ENCODE measurements around the gene VAMP1. TPM values are rescaled to one million over a fixed set of nuclear protein-coding genes. Genes with fewer than 3 reads are reported as not detected.
A peak's percentile ranks its signal among the peaks of the same experiment; 100 is the strongest.

VAMP1 gene
- total RNA-seq, 6 experiments from 2014 or later, result 3.5 to 6.5 (median 6.0) TPM

GRCh38 chr12:6462234-6462995, 8.1 kb downstream of the VAMP1 start:
- no peaks in the 10 kb centered on the region for H3K9me3 ChIP-seq
- 66% methylated on average over 8 of the region's 14 CpGs for WGBS (ENCODE audit: insufficient coverage, low coverage, low lambda C conversion rate, missing lambda C conversion rate)
- peaks cover 0 to 84% (median 40%) of the 10 kb centered on the region in 4 donors for H3K36me3 ChIP-seq
- no peak for DNase-seq
- no peak overlapping the region for H3K4me3 ChIP-seq
- intact Hi-C loops (cut with DNase I), result loop anchor here in 1 of 2 donors (5.0 kb wide), 1 partner anchor 40 kb away; no protein-coding TSS in a partner anchor
- H3K4me1 ChIP-seq, result peaks cover 0 to 4% (median 2%) of the 10 kb centered on the region in 4 donors
- peak overlapping the region in 1 of 3 donors; percentile 43 for H3K27ac ChIP-seq
- ATAC-seq, result no peak
- no peaks in the 10 kb centered on the region for H3K27me3 ChIP-seq
- no peak for TF ChIP-seq CTCF (IDR thresholded peaks at IDR 0.05)
- TF ChIP-seq POLR2A (IDR thresholded peaks at IDR 0.05), result no peak

DNA sequence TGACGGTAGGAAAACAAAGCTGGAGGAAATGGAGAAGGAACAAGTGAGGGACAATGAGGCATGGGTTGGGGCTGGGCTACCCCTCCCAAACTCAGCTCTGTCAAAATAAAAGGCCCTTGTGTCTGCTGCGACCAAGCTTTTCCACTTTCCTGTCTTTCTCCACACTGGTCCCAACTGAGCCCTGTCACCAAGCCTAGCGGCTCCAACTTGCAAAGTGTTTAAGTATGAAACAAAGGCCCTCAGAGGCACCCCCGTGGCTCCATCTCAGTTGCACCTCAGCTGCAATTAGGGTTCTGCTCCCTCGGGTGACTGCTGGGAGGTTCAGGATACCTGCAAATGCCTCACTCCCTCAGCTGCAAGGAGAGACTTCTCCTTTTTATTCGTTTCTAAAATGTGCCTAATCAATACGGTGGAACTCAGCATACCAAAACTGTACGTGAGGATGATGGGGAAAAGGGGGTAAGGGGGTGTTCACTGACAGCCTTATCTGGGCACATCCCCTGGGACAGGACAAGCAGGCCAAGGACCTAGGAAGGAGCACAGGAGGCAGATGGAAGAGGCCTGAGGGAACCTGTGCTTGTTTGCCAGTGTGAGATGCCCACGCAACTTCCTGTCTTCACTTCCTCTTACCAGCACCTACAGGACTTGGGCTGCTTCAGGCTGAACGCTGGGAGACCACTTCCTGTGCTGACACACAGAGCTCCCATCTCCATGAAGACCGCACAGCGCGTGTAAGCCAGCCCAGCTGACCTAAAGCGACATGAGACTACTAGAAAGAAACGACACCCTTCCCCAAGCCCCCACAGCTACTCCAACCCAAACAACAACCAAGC, 8.9 kb downstream of the VAMP1 start:
- Histone ChIP-seq H3K9me3 (no peaks in the 10 kb centered on the region), H3K27ac (peak overlapping the region in 2 of 3 donors; percentile 19 to 43), H3K4me1 (no peaks in the 10 kb centered on the region), H3K4me3 (no peak overlapping the region), H3K36me3 (peaks cover 0 to 92% (median 40%) of the 10 kb centered on the region in 4 donors), H3K27me3 (no peaks in the 10 kb centered on the region)
- intact Hi-C loops (cut with DNase I), result loop anchor here in 1 of 2 donors (5.0 kb wide), 1 partner anchor 39 kb away; no protein-coding TSS in a partner anchor
- ATAC-seq (peak; percentile 36 to 61 (median 58)), DNase-seq (peak in 2 of 3 donors; percentile 55 to 69)
- TF ChIP-seq POLR2A (IDR thresholded peaks at IDR 0.05) (no peak), CTCF (IDR thresholded peaks at IDR 0.05) (no peak)
- WGBS (ENCODE audit: insufficient coverage, low coverage, low lambda C conversion rate, missing lambda C conversion rate), result 61% methylated on average over 13 of the region's 15 CpGs

DNA sequence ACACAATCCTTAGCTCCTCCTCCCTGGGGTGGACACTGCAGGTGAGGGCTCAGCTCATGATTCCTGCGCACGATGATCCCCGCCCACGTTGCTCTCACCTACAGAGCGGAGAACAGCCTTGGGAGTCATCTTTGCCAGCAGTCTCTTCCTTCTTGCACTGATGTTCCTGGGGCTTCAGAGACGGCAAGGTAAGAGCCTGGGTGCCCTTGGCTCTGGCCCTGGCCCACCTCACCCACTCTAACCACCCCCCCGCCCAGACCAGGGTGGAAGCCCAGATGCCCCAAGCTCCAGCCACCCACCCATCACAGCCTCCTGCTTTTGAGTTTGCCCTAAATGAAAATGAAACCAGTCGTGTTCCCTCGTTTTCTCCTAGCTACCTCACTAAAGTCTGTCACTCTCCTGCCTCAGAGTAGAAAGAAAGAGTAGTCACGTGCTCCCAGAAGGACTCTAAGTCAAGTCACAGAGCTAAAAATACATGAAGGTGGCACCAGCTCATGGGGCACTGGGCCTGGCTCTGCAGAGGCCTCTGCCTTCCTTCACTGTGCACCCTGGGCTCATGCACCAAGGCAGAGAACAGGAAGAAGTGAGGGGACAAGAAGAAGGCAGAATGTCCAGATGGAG, 9.6 kb downstream of the VAMP1 start:
- WGBS (ENCODE audit: insufficient coverage, low coverage, low lambda C conversion rate, missing lambda C conversion rate), result 59% methylated on average over 6 of the region's 10 CpGs

More for the DNA sequence above, 9.6 kb downstream of the VAMP1 start:
- Histone ChIP-seq H3K27ac (peak overlapping the region in 2 of 3 donors; percentile 19 to 43), H3K36me3 (peaks cover 0 to 90% (median 40%) of the 10 kb centered on the region in 4 donors), H3K9me3 (no peaks in the 10 kb centered on the region), H3K4me3 (no peak overlapping the region), H3K27me3 (no peaks in the 10 kb centered on the region), H3K4me1 (no peaks in the 10 kb centered on the region)
- TF ChIP-seq CTCF (IDR thresholded peaks at IDR 0.05) (no peak), POLR2A (IDR thresholded peaks at IDR 0.05) (no peak)
- no peak for DNase-seq
- intact Hi-C loops (cut with DNase I), result loop anchor here in 1 of 2 donors (5.0 kb wide), 1 partner anchor 39 kb away; no protein-coding TSS in a partner anchor
- ATAC-seq, result peak in 1 of 4 donors; percentile 8
